ENCODE measurements around the gene PIGC.

DNA sequence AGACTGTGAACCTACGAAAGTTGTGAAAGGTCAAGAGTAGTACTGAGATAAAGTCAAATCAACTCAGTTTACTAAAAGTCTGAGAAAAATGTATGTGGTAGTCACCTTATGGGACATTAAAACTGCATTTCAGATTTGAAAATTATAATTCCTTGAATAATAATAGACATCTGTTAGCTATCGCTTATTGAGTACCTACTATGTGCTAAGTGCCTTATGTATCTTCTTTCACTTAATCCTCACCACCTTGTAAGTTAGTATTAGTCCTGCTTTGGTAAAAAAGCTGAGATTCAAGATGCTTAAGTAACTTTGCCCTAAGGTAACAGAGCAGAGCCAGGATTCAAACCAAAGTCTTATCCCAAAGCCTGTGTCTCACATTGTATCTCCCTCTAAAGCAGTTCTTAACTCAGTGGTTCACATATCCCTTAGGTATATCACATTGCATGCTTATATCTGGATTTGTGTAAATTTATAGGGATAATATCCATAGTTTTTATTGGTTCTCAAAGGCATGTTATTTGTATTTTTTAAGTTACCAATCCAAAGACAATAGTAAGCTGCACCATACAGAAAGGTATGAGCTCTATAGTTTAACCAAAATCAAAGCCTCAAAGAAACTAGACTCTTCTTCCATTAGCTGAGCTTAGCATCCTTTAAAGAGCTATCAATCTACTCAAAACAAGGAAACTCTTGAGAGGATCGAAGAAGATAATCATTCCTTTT, 865 bp downstream of the PIGC start:
- TF ChIP-seq, protein P1, sequence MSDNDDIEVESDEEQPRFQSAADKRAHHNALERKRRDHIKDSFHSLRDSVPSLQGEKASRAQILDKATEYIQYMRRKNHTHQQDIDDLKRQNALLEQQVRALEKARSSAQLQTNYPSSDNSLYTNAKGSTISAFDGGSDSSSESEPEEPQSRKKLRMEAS (CRISPR knock-in tag; IDR thresholded peaks at IDR 0.05) = no peak
- TF ChIP-seq, protein P2, sequence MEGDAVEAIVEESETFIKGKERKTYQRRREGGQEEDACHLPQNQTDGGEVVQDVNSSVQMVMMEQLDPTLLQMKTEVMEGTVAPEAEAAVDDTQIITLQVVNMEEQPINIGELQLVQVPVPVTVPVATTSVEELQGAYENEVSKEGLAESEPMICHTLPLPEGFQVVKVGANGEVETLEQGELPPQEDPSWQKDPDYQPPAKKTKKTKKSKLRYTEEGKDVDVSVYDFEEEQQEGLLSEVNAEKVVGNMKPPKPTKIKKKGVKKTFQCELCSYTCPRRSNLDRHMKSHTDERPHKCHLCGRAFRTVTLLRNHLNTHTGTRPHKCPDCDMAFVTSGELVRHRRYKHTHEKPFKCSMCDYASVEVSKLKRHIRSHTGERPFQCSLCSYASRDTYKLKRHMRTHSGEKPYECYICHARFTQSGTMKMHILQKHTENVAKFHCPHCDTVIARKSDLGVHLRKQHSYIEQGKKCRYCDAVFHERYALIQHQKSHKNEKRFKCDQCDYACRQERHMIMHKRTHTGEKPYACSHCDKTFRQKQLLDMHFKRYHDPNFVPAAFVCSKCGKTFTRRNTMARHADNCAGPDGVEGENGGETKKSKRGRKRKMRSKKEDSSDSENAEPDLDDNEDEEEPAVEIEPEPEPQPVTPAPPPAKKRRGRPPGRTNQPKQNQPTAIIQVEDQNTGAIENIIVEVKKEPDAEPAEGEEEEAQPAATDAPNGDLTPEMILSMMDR (IDR thresholded peaks at IDR 0.05) = no peak
- TF ChIP-seq, protein P3, sequence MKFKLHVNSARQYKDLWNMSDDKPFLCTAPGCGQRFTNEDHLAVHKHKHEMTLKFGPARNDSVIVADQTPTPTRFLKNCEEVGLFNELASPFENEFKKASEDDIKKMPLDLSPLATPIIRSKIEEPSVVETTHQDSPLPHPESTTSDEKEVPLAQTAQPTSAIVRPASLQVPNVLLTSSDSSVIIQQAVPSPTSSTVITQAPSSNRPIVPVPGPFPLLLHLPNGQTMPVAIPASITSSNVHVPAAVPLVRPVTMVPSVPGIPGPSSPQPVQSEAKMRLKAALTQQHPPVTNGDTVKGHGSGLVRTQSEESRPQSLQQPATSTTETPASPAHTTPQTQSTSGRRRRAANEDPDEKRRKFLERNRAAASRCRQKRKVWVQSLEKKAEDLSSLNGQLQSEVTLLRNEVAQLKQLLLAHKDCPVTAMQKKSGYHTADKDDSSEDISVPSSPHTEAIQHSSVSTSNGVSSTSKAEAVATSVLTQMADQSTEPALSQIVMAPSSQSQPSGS (CRISPR knock-in tag; IDR thresholded peaks at IDR 0.05; ENCODE audit: borderline replicate concordance, low read depth) = no peak
- TF ChIP-seq EMX1 (CRISPR knock-in tag; IDR thresholded peaks at IDR 0.05) (no peak), PRRX2 (CRISPR knock-in tag; IDR thresholded peaks at IDR 0.05) (no peak), KAT7 (CRISPR knock-in tag; IDR thresholded peaks at IDR 0.05; ENCODE audit: borderline replicate concordance) (no peak)
